GM21528 (cell line): ENCODE measurements around the gene CHST3.
"Not testable (repeated sequence)": the region's sequence is repeated elsewhere in the genome, so short reads cannot be mapped to it uniquely, and the experiment has no call there.

Source experiments
- ATAC-seq: cut with Tn5 transposase; IDR thresholded peaks from one replicate; pipeline ENCODE4 v1.9.1; 2021; ENCODE audit warnings: mild to moderate bottlenecking, moderate library complexity; ENCODE audit not compliant: unreplicated experiment, low FRiP score

Gene CHST3

DNA sequence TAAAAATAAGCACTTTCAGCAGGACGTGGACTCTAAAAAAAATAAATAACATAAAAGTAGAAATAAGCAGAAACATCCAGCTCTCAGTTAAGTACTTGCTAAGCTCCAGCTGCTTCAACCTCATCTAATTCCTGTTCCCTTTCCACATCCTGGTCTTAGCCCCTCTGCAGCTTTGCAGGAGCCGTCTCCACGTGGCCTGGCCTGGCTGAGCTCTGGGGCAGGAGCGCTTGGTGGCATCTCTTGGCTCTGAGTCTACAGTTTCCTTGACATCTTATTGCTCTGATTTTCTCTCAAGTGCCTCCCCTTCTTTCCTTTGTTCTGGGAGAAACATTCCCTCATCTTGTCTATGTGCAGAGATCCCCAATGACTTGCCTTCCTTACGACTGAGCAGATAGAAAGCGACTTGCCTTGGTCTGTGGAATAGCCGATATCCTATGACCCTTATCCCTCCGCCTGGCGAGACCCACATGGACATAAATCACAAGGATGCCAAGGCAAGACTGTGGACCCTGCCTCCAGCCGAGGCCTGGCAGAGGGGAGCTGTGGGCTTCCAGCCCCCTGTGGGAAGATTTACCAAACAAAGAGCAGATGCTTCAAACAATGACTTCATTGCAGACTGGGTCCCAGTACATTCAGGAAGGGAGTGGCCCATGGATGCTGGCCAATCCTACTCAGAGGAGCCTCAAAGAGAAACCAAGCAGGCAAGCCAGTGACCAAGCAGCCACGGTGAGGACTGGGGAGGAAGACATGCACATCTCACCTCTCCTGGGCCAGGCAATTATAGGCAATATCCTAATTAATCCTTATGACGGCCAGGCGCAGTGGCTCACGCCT, 62.3 kb downstream of the CHST3 start:
- no peak for ATAC-seq

DNA sequence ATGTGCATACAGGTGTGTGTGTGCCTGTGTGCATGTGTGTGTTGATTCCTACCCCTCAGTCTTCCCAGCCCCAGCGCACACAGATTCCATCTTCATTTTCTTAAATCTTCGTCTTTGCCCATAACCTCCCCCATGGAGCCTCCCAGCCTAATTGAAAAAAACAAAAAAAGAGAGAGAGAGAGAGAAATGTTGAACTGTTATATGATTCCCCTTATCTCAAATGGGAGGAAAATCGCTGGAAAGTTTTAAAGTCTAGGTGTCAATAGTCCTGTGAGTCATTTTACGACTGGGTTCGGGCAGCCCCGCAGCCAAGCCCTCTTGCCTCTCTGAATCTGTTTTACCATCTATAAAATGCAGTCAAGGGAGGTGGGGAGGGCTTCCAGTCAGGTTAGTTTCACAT, 63.3 kb downstream of the CHST3 start:
- ATAC-seq = no peak

DNA sequence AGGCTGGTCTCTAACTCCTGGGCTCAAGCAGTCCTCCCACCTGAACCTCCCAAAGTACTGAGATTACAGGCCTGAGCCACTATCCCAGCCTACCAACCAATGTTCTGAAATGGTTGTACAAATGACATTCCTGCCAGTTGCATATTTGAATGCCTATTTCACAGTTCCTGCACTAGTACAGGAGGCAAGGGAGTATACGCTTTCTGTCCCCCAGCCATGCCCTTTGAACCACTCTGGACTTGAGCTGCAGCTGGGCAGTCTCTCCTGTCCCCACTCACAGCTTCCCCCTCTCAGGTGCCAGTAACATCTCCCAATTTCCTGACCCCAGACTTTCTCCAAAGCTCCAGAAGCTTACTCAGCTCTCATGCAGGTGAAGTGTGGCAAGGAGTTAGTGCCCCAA, 65.2 kb downstream of the CHST3 start:
- no peak for ATAC-seq

DNA sequence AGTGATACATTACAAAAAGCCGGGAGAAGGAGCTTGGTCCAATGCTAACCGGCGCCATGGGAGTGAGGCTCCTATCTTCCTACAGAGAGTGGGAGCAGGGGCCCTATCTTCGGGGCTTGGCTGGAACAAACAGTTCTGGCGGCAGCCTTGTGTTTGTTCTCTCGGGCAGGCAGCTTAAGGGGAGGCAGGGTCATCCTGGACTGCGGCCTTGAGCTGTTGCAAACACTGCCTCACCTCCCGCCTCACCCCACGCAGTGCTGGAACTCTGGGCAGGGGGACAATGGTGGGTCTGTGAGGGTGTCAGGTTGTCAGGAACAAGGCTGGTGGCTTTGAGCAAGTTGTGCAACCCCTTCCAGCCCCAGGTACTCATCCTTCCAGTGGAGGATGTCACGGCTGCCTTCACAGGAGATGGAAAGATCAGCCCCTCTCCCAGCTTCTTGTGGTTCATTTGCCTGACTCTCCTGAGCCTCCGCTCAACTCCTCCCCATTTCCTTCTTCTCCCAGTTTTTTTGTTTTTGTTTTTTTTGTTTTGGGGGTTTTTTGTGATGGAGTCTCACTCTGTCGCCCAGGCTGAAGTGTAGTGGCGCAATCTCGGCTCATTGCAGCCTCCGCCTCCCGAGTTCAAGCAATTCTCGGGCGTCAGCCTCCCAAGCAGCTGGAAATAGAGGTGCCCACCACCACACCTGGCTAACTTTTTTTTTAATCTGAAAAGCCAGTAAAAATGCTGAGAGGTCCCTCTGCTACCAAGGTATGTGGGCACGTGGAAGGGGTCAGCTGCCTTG, 66.8 kb downstream of the CHST3 start:
- ATAC-seq = no peak

DNA sequence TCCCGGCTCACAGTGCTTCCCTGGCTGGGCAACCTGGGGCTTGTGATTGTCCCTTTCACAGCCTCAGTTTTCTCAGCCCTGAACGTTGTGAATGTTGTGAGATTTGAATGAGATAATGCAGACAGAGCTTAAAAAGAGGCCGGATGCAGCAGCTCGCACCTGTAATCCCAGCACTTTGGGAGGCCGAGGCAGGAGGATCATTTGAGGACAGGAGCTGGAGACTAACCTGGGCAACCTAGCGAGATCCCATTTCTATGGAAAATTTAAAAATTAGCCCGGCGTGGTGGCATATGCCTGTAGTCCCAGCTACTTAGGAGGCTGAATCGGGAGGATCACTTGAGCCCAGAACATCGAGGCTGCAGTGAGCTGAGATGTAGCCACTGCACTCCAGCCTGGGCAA, 67.5 kb downstream of the CHST3 start:
- no peak for ATAC-seq

DNA sequence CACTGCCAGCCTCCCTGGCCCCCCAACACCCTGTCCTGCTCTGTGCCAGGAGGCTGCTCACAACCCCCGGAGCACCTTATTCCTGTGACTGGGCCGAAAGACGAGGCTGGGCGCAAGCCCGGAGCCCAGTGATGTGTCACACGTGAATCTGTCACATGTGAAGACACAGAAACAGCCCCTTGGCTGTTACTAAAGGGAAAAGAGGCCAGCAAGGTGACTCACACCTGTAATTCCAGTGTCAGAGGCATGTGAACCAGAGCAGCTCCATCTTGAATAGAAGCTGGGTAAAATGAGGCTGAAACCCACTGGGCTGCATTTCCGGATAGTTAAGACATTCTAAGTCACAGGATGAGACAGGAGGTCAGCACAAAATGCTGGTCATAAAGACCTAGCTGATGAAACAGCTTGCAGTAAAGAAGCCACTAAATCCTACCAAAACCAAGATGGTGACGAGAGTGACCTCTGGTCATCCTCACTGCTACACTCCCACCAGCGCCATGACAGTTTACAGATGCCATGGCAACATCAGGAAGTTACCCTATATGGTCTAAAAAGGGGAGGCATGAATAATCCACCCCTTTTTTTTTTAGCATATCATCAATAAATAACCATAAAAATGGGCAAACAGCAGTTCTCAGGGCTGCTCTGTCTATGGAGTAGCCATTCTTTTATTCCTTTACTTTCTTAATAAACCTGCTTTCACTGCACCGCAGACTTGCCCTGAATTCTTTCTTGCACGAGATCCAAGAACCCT, 68.4 kb downstream of the CHST3 start:
- ATAC-seq = not testable (repeated sequence)

DNA sequence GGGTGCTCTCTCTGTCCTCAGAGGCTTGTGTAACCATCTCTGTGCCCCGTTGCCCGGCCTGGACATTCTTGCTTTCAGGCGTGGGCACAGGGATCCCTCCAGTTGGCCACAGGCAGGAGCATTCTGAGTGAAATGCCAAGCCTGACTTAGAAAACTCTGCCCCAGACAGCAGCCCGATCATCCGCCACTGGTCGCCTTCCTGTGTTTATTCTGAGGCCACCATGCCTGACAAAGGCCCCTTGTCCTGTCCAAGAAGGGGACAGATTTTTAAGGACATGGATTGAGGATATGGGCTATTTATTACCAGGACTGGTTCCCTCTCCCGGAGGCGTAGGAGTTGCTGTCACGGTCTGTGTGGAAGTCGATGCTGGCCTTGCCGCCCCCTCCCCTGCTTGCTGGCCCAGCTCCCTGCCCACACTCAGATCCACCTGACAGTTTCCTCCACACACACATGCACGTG, 69.9 kb downstream of the CHST3 start:
- no peak for ATAC-seq

DNA sequence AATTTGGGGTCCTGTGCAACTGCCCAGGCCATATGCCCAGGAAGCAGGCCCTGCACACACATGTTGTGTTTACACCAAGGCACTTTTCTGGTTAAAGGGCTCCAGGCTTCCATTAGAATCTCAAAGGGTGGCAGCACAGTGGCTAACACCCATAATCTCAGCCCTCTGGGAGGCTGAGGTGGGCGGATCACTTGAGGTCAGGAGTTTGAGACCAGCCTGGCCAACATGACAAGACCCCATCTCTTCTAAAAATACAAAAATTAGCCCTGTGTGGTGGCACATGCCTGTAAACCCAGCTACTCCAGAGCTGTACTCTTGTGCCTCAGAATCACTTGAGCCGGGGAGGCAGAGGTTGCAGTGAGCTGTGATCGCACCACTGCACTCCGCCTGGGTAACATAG, 70.6 kb downstream of the CHST3 start:
- ATAC-seq = no peak

DNA sequence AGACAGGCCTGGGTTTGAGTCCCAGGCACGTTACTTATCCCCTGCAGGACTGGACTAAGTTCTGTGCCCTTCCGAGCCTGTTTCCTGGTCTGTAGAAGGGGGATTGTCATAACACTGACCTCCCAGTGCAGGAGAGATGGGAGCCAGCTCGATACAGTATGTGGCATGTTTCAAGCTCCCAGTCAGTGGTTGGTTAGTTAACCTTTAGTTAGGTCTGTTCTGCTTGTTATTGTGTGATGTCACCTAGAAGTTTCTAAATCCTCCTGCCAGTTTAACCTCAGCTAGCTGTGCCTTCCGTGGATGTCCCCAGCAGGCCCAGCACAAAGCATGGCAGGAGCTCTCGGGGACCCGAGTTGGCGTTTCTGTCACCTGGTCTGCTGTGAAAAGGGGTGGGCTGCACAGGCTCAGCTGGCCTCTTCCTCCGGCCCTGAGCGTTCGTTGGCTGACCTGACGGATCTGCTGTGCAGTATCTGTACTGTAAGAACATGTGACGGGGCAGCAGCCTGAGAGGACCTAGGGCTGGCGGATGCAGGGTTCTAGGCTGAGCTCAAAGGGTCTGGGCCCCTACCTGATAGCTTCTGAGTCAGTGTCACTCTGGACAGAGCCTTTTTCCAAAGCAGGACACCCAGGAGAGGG, 71.2 kb downstream of the CHST3 start:
- ATAC-seq = no peak

DNA sequence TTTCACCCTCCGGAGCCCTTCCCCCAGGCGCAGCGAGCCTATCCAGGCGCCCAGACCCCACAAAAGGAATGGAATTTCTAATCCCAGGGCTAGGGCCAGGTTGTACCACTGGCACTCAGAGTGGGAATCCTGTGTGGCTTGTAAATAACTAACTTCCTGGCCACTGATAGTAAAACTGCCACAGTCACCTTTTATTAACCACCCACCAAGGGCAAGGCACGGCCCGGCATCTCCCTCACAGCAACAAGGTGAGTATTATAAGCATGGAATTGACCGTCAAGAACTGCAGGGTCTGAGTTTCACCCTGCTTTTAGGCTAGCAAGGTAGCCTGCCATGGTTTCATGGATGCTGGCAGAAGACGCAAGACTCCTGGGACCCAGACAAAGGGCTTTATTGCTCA, 73.1 kb downstream of the CHST3 start:
- no peak for ATAC-seq

DNA sequence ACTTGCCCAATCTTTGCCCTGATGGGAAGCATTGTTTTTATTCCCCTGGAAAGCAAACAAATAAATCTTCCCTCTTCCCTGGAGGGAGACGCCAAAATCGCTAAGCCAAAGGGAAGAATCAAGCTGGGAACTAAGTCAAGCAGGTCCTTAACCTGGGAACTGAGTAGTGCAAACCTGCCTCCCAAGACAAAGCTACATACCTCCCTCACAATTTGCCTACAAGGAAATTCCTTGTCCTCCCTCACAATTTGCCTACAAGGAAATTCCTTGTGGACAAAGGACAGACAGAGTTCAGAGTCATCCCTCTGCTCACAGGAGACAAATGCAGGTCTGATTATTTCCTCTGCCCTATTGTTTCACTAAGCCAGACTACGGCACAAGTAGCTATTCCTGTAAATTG, 73.6 kb downstream of the CHST3 start:
- ATAC-seq = no peak

DNA sequence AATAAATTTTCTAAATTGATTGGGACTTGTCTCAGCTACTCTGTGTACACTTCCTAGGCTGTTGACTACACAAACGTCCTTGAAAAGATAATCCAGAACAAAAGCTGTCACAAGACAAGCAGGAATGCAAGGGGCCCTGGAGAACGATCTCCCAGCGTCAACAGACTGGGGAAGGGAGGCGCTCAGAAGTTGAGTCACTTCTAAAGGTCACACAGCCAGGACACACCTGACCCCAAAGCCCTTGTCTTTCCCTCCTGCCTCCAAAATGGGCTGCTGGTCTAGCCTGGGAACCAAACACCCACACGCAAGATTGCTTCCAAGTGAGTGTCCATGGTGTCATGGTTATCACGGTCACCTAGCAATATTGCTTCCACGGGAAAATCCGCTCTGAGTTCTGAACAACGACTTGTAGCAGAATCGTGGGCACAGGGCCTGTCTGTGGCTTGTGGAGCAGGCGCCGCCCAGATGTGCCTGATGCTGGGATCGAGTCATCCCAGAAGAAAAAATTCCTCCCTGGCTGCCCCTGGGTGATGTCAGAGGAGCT, 74.3 kb downstream of the CHST3 start:
- ATAC-seq = no peak

DNA sequence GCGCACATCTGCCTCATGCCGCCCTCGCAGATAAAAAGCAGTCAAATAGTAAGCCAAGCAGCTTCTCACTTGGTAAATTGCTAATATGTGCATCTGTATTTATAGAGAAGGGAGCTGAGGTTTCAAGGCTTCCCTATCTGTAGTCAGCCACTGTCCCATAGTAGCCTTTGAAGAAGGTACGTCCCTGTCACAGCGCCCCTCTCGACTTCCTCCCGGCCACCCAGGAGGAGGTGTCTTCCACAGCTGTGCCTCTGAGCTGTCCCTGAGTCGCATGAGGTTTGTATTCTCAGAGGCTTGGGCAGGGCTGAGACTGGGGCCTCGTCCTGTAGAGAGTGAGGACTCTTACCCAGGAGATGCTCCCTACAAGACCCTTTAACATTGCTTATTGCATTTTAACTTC, 75.2 kb downstream of the CHST3 start:
- no peak for ATAC-seq

DNA sequence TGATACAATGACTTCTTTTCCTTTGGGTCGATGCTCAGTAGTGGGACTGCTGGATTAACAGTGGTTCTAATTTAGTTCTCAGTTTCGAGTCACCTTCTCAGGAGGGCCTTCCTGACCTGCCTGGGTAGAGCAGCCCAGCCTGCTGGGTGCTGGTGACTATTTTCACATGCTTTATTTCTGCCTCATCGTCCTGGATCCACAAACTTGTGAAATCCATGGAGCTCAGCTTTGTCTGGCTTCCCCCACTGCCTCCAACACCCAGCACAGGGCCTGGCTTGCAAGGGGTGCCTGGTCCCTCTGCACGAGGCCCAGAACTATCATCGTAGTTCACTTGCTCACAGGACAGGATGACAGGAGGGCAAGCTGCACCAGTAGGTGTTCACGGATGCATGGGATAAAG, 77.3 kb downstream of the CHST3 start:
- ATAC-seq = no peak

DNA sequence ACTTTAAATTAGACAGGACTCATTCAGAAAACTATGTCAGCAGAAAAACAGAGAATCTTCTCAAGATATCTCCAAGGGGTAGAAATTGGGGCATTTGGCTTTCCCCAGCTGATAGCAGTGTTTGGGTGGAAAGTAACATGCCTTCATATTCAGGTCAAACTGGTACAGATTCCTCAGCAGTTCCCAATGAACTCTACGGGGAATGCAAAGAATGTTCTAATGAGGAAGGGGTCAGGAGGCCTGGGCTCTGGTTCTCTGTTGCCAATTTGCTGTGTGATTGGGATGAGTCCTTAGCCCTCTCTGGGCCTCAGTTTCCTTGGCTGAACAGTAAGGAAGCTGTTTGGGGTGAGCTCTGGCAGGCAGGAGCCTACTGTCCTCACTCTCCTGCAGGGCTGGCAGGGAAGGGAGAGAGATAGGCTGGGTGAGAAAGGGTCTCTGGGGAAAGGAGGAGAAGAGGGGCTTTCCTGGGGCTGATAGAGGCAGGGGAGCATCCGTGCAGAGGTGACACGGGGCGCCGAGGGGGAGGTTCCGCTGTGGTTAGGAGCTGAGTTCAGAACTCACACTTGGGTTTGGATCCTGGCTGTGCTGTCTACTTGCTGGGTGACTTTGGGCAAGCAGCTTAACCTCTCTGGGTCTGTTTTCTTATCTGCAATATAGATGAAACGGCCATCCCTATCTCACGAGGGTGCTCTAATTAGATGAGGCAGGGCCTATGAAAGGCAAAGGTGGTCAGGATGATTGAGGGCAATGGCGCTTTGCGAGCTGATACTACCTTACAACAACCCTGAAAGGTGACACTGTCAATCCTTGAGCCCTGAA, 79.0 kb downstream of the CHST3 start:
- no peak for ATAC-seq

DNA sequence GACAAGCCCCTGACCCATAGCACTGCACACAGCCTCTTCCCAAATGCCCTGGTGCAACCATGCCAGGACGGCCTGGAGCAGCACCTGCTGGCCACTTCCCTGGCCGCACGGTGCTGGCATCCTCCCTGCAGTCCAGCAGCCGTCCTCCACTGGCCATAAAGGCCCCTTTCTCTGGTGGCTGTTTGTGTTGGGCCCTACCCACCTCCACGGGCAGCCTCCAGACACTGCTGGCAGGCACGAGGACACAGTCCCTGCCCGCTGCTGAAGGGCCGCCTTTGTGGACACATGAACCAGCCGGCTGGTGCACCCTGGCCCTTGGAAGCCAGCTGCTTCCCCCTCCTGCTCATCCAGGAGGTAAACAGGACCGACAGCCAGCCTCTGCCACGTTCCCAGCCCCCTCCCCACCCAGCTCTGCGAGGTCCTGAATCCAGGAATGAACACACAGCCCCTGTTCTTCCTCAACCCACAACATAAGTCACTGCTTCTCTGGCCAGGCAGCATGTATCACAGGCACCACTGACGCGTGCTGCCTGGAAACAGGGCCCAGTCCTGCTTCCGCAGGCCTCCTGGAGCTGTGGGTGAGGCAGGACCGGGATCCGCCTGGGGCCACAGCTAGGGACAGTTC, 80.3 kb downstream of the CHST3 start:
- ATAC-seq = no peak

DNA sequence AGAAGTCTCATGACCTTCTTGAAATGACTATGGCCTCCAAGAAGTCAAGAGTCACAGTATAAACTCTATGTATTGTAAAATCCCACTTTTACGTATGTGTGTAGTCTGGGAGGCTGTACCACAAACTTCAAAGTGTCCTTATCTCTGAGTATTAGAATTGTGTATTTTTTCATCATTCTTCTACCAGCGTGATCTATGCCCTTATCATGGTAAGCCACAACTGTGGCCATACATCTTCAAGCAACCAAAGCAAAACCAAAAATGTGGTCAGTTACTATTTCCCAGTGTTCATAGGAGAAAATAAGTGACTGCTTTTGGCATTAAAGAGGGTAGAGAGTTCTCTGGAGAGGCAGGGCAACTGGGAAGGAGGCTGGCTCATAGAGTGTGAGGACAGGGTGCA, 81.4 kb downstream of the CHST3 start:
- no peak for ATAC-seq

DNA sequence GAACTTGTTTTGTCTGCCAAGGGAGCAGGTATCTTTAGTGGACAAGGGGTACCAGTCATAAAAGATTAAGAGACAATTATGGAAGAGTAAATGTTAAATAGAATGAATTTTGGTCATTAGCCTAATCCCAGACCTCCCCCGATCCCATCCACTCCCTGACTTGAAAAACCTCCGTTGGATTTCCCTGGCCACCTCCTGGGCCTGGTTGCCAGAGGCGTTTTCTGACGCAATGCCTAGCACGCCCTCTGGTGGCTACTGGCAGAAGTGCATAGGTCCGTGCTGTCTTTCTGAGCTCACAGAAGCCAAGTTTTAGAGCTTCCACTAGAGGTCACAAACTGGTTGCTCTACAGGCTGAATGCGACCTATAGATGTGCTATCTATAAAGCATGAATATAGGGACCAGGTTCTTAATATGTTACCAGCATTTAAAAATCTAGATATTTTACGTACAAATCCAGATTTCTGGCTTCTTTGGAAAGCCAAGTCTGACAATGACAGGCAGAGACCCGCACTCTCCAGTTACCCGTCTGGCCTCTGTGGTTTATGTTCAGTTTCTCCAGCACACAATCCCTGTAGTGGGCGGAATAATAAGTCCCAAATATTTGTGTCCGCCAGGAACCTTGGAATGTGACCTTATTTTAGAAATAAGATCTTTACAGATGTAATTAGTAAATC, 84.4 kb downstream of the CHST3 start:
- ATAC-seq = no peak

DNA sequence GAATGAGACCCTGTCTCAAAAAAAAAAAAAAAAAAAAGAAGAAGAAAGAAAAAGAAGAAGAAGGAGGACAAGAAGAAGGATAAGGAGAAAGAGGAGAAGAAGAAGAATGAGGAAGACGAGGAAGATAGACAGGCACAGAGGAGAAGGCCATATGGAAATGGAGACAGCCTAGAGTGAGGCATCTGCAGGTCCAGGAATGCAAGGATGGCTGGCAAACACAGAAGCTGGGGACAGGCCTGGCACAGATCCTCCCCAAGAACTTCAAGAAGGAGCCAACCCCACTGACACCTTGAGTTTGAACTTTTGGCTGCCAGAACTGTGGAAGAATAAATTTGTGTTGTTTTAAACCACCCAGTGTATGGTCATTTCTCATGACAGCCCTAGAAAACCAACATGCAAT, 85.3 kb downstream of the CHST3 start:
- no peak for ATAC-seq
